Mammary epithelial cell (primary cell): ENCODE results near the gene LMF2.

Experiments
- CTCF ChIP-seq, 2 donors: IDR thresholded peaks in 1 of 2; conservative IDR thresholded peaks in 1 of 2; 2 replicates each; pipeline ENCODE4 v1.5.1; 2011 to 2012; ENCODE audit warnings: inconsistent platforms in 2 of 2, low read length in 2 of 2, mild to moderate bottlenecking in 2 of 2, control low read depth in 1 of 2, low read depth in 1 of 2; ENCODE audit not compliant: insufficient read depth in 1 of 2; ENCODE audit errors: extremely low read depth in 1 of 2
- EZH2 ChIP-seq: IDR thresholded peaks from 2 replicates; pipeline ENCODE4 v1.6.1; 2012; ENCODE audit warnings: low read length, inconsistent platforms, borderline replicate concordance

GRCh38 chr22:50545522-50546325 lies 38.2 kb upstream of the LMF2 start, which contains the start of gene KLHDC7B:
- TF ChIP-seq CTCF (conservative IDR thresholded peaks at IDR 0.05 in 1 of 2, IDR thresholded peaks at IDR 0.05 in 1 of 2; ENCODE audit: extremely low read depth in 1 of 2, insufficient read depth in 1 of 2, low read depth in 1 of 2, low read length in 2 of 2) (peak in 1 of 2 donors; percentile 31), EZH2 (no peak)
